Measurements from ENCODE around the gene FLT4.
"Not testable (repeated sequence)": the region's sequence is repeated elsewhere in the genome, so short reads cannot be mapped to it uniquely, and the experiment has no call there.

Gene FLT4

DNA sequence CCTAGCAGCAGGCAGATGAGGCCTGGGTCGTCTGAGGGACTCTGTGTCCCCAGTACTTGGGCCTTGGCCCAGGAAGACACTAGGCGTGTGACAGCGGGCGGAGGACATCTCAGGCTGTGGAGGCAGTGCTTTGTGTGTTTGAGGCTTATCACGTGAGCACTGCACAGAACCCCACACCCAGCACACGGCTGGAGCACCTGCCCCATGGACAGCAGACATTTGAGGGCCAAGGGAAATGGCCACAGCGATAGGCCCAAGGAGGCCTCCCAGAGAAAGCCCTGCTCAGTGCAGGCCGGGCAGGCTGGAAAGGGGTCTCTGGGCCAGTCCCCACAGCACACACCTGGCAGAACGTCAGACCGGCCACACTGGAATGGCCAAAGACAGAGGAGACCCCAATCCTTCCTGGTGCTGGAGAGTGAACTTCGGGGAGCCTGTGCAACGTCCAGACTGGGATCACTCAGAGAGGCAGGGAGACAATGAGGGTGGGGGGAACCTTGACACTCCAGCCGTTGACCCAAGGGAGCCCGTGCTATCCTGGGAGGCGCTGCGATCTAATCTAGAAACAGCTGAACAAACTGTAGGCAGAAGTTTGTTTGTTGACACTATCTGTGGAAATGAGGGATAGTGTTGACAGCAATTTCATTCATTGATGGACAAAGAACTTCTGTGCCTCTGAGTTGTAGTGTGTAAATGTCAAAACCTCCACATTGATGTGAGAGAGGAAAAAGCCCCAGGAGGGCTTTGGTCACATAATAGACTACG, 19.6 kb upstream of the FLT4 start:
- no peak overlapping the region for H3K4me3 ChIP-seq (ENCODE audit: low read depth, low read length)
- TF ChIP-seq, protein P1, sequence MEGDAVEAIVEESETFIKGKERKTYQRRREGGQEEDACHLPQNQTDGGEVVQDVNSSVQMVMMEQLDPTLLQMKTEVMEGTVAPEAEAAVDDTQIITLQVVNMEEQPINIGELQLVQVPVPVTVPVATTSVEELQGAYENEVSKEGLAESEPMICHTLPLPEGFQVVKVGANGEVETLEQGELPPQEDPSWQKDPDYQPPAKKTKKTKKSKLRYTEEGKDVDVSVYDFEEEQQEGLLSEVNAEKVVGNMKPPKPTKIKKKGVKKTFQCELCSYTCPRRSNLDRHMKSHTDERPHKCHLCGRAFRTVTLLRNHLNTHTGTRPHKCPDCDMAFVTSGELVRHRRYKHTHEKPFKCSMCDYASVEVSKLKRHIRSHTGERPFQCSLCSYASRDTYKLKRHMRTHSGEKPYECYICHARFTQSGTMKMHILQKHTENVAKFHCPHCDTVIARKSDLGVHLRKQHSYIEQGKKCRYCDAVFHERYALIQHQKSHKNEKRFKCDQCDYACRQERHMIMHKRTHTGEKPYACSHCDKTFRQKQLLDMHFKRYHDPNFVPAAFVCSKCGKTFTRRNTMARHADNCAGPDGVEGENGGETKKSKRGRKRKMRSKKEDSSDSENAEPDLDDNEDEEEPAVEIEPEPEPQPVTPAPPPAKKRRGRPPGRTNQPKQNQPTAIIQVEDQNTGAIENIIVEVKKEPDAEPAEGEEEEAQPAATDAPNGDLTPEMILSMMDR (IDR thresholded peaks at IDR 0.05; ENCODE audit: borderline replicate concordance, insufficient read depth, low read depth, low read length), result no peak

DNA sequence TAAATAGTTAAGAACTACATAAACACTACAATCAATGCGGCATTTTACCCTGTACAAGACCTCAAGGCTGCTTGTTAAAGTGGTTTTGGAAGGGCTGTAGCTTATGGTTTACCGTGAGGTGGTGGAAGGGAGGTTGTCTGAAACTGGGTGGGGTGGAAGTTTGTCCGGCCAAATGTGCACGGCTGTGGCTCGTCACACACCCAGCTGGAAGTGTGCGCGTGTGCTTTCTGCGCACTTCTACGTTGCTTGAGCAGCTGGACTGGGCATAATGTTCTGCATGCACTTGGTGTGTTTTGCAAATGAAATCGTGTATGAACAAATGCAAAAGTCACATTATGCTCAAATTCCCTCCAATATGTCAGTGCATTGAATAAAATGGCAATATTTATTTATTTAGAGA, 17.4 kb upstream of the FLT4 start:
- H3K4me3 ChIP-seq (ENCODE audit: low read depth, low read length), result no peak overlapping the region
- TF ChIP-seq, protein P1 (IDR thresholded peaks at IDR 0.05; ENCODE audit: borderline replicate concordance, insufficient read depth, low read depth, low read length), result no peak

DNA sequence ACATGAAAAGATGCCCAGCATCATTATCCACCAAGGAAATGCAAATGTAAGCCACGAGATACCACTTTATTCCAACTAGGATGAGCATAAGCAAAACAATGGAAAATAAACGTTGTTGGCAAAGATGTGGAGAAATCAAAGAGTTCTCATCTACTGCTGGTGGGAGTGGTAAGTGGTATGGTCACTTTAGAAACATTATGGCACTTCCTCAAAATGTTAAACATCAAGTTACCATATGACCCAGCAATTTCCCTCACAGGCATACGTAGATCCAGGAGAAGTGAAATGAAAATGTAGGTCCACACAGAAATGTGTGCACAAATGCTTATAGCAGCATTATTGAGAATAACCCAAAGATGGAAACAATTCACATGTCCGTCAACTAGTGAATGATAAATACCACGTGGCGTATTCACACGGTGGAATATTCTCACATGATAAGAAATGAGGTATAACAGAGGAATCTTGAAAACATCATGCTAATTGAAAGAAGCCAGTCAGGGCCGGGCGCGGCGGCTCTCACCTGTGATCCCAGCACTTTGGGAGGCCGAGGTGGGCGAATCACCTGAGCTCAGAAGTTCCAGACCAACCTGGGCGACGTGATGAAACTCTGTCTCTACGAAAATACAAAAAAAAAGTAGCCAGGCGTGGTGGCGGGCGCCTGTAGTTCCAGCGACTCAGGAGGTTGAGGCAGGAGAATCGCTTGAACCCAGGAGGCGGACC, 16.4 kb upstream of the FLT4 start:
- TF ChIP-seq, protein P1 (IDR thresholded peaks at IDR 0.05; ENCODE audit: borderline replicate concordance, insufficient read depth, low read depth, low read length), result no peak
- H3K4me3 ChIP-seq (ENCODE audit: low read depth, low read length), result no peak overlapping the region

DNA sequence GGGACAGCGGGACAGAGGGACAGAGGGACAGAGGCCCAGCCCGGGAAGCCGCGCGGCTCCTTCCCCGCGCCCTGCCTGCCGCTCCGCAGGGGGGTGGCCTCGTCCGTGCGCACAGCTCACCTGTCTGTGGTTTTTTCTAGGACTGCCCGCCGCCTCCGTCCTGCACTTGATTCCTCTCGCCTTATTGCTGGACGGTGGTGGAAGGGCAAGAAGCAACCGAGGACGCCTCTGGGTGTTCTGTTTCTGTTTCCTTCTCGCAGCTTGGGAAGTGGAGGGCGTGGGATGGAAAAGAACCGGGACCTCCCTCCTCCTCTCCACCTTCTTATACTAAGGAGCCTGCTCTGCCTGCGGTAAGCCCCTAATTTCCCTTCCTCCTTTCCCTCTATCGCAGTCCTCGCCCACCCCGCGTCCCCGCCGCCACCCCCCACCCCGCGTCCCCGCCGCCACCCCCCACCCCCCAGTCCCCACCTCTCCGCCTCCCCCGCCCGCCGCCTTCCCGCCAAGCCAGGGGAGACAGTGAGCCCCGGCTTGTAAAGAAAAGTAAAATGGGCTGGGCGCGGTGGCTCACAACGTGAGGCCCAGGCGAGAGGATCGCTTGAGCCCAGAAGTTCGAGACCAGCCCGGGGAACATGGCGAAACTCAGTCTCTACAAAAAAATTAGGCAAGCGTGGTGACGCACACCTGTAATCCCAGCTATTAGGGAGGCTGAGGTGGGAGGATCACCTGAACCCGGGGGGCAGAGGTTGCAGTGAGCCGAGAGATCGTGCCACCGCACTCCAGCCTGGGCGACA, 9.6 kb upstream of the FLT4 start:
- TF ChIP-seq, protein P1 (IDR thresholded peaks at IDR 0.05; ENCODE audit: borderline replicate concordance, insufficient read depth, low read depth, low read length), result no peak
- no peak overlapping the region for H3K4me3 ChIP-seq (ENCODE audit: low read depth, low read length)

DNA sequence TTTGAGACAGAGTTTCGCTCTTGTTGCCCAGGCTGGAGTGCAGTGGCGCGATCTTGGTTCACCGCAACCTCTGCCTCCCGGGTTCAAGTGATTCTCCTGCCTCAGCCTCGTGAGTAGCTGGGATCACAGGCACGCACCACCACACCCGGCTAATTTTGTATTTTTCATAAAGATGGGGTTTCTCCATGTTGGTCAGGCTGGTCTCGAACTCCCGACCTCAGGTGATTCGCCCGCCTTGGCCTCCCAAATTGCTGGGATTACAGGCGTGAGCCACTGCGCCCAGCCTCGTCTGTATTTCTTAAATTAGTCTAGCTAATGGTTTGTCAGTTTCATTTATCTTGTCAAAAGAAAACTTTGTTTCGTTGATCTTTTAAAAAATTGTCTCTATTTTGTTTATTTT, 5.8 kb upstream of the FLT4 start:
- H3K4me3 ChIP-seq (ENCODE audit: low read depth, low read length), result not testable (repeated sequence)

DNA sequence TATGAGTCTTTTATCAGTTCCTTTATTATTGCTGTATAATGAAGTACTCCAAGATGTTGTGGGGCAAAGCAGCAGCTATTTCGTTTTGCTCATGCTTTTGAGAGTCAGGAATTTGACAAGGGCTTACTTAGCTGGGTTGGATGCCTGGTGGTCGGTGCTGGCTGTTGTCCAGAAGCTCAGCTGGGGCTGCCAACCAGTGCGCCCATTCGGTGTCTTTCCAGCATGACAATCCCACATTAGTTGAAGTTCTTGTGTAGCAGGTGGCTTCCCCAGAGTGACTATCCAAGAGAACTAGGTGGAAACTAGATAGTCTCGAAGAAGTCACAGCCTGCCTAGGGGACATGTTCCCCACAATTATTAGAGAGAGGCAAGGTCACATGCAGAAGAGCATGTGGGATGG, 3.4 kb upstream of the FLT4 start:
- H3K4me3 ChIP-seq (ENCODE audit: low read depth, low read length), result no peak overlapping the region
- TF ChIP-seq, protein P1 (IDR thresholded peaks at IDR 0.05; ENCODE audit: borderline replicate concordance, insufficient read depth, low read depth, low read length), result no peak

DNA sequence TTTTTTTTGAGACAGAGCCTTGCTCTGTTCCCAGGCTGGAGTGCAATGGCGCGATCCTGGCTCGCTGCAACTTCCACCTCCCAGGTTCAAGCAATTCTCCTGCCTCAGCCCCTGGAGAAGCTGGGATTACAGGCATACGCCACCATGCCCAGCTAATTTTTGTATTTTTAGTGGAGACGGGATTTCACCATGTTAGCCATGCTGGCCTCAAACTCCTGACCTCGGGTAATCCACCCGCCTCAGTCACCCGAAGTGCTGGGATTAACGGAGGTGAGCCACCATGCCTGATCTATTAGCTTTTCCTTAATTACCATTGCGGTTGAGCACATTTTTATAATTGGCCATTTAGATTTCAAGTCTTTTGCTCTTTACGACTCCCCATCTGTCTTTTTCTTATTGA, 2.9 kb upstream of the FLT4 start:
- TF ChIP-seq, protein P1 (IDR thresholded peaks at IDR 0.05; ENCODE audit: borderline replicate concordance, insufficient read depth, low read depth, low read length), result no peak
- H3K4me3 ChIP-seq (ENCODE audit: low read depth, low read length), result no peak overlapping the region
